NCI-H2227 (cell line): ENCODE results near the gene RPL13.
A peak's percentile ranks its signal among the peaks of the same experiment; 100 is the strongest.

Experiments
- DNase-seq: peaks from one replicate; lab custom pipeline; 2025; ENCODE audit not compliant: unreplicated experiment; lab: John Stamatoyannopoulos, UW

RPL13 gene

DNA sequence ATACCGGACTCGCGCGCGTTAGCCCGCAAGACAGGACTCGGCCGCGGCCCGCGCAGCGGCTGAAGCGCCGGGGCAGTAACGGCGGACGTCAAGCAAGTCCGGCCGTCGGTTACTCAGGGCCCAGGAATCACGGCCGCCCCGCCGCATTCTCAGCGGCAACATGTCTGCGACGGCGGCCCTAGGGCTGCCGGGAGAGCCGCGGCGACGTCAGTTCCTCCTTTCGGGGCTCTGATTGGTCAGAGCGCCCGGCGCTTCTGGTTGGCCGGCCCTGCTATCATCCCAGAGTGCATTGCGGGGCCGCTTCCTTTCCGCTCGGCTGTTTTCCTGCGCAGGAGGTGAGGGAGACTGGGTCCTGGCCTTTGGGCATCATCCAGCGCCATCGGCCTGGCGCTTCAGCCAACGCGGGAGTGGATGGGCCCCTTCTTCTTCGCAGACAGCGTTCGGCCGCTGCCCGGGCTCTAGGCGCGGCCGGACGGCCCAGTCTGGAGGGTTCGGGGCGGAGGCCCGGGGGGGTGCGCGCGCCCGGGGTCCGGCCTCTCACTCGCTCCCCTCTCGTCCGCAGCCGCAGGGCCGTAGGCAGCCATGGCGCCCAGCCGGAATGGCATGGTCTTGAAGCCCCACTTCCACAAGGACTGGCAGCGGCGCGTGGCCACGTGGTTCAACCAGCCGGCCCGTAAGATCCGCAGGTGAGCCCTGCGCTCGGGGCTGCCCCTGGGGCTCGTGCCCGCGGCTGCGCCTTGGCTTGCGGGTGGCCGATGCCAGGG lies at the start of gene RPL13:
RPL13 (plus strand) TSS at position 305 of the 764 bp plus-strand sequence; CDS start at position 583, 278 bp downstream.
- peak; percentile 93 for DNase-seq

DNA sequence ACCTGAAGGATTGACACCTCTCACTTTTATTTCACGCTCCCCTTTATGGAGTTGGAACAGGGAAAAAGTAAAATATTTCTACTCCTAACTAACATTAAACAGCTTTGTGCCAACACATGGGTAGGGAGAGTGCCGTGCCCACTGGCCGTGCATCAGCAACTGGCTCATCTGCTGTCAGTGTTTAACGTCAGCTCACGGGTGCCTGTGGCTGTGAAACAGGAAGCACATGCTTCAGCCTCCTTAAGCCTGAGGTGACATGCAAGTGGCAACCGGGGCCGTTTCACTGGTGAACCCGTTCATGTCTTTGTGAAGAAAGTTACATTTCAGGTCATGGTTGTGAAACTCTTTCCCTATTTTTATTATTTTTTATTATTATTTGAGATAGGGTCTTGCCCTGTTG lies 49.1 kb upstream of the RPL13 start:
- DNase-seq, result no peak

DNA sequence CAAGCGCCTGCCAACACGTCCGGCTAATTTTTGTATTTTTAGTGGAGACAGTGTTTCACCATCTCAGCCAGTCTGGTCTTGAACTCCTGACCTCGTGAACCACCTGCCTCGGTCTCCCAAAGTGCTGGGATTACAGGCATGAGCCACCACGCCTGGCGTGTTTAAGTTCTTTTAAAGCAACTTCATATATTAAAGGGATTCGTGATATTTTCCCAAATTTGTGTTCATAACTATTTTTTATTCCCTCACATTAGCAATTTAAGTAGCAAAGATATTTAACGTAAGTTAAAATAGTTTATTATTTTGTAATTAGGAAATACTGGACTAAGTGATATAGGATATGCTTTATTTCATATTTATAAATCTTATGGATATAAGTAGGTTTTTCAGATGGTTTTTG lies 48.0 kb upstream of the RPL13 start:
- DNase-seq, result no peak

DNA sequence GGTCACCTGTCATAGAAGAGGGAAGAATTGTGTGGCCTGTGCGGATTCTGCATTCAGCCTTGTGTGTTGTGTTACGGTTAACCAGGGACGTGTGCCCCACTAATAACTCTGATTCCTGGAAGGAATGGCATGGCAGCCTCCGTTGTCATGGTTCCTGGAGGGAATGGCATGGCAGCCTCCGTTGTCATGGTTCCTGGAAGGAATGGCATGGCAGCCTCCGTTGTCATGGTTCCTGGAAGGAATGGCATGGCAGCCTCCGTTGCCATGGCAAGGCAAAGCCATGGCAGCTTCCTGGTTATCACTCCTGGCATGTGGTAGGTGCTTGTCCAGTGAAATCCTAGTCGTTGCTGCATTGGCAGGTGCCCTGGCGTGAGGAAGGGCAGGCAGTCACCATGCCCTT lies 43.4 kb upstream of the RPL13 start:
- DNase-seq, result no peak

DNA sequence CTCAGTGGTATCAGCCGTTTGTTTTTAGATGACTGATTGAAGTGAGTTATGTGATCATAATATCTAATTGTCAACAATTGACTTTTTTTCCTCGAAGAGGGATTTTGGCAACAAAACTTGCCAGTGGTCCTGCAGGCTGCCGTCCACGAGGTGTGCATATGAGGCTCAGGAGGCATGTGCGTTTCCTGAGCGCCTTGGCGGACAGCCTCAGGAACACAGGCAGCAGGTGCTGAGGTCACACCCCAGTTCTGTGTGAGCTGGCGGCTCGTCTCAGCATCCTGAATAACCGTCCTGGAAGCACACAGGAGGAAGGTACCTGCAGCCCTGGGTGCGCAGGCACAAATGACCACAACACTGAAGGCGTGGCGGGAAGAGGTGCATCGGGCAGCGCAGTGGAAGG lies 40.6 kb upstream of the RPL13 start:
- DNase-seq, result no peak

DNA sequence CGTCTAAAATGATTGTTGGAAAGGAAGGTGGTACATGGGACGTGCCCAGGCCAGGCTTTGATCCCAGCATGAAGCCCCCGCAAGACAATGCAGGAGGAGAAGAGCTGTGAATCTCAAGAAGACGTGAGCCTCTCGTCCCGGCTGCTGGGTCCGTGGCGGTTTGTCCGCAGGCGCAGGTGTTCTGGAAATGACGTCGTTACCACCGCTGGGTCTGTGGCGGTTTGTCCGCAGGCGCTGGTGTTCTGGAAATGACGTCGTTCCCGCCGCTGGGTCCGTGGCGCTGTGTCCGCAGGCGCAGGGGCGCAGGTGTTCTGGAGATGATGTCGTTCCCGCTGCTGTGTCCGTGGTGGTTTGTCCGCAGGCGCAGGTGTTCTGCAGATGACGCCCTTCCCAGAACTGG lies 38.2 kb upstream of the RPL13 start:
- DNase-seq, result no peak

DNA sequence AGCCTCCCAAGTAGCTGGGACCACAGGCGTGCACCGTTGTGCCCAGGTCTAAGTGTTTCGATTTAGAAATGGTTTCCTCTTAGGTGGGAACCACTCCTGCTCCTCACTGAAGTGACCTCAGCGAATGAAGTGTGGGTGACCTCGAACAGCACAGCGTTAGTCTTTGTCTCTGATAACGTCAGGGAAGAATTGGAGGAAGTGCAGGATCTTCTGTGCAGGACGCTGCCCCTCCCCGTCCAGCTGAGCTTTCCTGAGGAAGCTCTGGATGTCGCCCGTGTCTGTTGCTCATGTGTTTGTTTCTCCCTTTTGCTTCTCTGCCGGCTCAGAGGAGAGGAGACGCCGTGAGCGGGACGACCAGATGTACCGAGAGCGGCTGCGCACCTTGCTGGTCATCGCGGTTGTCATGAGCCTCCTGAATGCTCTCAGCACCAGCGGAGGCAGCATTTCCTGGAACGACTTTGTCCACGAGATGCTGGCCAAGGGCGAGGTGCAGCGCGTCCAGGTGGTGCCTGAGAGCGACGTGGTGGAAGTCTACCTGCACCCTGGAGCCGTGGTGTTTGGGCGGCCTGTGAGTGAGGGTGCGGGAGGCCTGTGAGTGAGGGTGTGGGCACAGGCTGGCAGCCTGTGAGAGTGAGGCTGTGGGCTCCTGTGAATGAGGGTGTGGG lies 36.7 kb upstream of the RPL13 start:
- no peak for DNase-seq

DNA sequence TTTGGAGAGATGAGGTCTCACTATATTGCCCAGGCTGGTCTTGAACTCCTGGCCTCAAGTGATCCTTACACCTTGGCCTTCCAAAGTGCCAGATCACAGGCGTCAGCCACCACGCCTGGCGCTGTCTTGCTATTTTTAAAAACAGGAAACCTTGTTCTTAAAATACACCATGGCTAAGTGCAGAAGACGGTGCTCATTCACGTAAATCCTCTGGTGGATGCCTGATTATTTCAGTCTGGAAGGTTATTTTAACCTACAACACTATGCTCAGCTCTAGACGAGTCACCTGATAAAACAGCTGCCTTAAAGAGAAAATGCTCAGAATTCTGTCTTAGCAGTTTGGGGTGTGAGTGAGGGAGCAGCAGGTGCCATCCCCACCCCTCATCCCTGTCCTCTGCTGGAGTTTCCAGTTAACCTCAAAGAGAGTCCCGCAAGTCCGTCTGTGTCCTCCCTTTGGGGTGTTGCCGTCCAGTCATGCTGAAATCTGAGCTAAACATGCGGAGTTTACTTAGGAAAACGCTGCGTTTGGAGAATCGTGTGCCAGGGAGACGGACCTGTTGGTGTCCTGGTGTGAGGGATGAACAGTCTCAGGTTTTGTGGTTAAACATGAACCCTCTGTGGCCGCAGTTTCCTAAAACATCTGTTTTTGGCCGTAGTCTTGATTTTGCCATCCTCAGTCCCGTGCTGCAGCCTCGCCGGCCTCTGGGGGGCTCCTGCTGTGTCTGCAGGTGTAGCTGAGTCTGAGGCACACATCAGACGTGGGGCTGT lies 35.2 kb upstream of the RPL13 start:
- no peak for DNase-seq

DNA sequence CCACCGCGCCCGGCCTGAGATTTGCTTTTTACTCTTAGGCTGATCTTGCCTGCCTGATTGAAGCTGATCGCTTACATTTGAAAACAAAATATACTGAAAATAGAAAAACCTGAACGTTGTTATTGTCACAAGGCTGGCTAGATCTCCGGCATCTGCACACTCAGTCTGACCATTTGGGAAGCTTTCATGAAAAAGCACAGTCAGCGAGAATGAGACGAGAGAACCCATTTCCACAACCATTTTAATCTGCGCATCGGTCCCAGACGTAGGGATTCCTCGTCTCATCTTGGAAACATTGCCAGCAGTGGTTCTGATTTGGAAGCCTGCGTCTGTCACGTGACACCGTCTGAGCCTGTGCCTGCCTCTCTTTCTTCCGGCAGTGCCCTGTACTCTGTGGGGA lies 31.4 kb upstream of the RPL13 start:
- DNase-seq, result no peak

DNA sequence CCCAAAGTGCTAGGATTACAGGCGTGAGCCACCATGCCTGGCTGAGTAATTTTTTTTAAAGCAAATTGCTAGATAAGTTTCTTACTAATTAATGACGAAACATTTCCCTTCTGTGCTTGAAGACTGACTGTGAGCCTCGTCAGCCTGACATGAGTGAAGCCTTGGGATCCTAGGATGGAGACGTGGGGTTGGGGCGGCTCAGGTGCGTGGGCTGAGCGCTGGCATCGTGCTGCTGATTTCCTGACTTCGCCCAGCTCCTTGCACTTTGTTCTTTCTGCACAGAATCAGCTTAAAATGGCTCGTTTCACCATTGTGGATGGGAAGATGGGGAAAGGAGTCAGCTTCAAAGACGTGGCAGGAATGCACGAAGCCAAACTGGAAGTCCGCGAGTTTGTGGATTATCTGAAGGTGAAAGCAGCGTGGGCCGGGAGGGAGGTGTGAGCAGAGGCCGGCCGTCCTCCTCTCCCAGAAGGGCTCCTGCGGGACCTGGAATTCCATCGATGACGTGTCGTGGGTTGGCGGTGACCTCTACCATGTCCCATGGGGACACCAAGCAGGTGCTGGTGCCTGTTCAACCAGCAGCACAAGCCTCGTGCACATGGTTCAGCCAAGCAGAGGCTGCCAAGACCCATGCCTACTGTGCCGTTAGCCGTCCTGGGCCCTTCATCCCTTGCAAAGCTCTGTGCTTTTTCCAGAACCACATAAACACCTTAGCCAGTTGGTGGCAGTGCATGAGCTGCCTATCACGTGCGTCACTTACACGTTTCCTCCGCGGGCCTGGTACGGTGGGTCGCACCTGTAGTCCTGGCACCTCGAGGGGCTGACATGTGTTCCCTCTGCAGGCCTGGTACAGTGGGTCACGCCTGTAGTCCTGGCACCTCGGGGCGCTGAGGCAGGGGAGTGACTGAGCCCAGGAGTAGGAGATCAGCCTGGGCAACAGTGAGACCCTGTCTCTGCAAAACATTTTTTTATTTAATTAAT lies 29.8 kb upstream of the RPL13 start:
- DNase-seq, result no peak

DNA sequence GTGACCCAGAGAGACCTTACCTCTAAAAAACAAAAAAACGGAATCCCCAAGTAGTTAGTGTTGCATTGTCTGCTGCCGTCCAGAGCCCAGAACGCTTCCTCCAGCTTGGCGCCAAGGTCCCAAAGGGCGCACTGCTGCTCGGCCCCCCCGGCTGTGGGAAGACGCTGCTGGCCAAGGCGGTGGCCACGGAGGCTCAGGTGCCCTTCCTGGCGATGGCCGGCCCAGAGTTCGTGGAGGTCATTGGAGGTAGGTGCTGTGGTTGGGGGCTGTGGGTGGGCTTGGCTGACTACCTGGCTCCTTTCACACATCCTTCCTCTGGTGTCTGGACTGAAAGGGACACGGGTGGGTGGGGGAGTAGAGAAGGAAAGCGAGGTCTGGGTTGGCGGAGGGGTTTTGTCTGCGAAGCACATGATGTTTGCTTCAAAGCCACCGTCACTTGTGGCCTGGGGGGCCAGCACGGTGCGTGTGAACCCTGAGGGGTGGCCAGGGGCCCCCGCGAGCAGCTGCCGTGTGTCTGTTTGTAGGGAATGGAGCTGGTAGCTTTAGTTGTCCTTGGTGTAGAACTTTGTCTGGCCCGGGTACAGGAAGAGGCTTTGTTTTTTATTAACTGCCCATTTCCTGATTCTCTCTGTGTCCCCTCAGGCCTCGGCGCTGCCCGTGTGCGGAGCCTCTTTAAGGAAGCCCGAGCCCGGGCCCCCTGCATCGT lies 28.5 kb upstream of the RPL13 start:
- no peak for DNase-seq

DNA sequence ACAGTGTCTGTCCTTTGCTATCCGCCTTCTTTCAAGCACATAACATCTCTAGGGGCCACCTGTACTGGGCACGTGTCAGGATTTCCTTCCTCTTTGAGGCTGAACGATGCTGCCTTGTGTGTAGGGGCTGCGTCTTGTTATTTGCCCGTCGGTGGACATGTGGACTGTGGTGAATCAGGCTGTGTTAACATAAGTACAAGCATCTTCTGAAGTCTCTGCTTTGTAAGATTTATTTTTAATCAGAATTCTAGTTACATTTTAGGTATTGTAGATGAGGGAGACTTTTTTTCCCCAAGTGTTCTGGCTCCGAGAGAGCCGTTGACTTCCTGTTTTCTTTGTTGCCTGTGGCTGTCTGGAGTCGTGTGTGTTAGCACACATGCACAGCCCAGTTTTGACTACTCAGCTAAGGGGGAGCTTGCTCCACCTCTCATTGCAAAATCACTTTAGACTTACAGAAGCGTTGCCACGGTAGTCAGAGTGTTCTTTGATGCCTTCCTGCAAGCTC lies 26.2 kb upstream of the RPL13 start:
- no peak for DNase-seq

DNA sequence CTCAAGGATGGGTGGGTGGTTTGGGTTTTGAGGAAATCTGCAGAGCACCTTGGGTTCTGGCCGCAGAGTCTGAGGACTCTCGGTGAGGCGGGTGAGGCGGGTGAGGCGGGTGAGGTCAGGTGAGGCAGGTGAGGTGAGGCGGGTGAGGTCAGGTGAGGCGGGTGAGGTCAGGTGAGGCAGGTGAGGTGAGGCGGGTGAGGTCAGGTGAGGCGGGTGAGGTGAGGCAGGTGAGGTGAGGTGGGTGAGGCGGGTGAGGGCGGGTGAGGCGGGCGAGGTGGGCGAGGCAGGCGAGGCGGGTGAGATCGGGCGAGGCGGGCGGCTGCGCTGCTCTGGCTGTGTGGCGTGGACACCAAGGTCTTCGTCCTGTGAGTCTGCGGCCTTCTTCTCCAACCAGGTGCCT lies 24.1 kb upstream of the RPL13 start:
- no peak for DNase-seq

DNA sequence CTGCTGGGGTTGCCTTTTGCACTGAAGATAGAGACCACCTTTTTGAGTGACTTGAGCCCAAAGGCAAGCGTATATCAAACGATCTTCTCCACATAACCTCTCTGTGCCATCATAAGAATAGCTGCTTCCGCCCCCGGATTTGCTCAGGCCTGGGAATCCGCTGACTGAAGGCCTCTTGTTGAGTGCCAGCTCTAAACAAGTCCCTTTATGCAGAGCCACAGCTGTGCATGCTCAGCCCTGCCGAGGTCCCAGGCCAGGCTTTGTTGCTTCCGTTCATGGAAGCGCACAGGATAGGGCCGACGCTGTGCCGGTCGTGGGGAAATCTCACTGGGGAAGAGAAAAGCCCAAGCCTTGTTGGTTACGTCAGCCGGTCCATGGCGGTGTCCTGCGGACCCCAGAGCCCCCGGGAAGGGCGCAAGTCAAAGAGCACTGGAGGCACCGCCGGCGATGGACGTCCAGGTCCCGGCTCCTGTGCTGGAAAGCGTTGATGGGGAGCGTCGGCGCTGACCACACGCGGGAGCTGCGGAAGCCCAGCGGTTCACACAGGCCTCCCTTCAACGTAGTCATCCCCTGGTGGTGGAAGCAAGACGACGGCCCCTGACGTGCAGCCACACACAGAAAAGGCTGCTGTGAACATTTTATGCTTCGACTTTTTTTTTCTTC lies 23.5 kb upstream of the RPL13 start:
- DNase-seq, result no peak

DNA sequence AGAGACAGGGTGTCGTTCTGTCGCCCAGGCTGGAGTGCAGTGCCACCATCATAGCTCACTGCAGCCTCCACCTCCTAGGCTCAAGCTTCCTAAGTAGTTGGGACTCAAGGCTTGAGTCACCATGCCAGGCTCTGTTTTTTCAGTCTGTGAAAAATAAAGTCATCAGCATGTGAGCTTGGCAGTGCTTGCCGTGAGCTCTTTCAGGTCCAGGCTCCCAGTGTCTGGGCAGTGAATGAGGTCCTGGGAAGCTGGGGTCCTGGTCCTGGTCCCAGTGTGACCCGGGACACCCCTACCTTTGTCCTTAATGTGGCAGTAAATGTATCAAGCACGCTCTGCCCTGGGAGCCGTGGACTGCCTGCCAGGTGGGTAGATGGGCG lies 22.9 kb upstream of the RPL13 start:
- no peak for DNase-seq

DNA sequence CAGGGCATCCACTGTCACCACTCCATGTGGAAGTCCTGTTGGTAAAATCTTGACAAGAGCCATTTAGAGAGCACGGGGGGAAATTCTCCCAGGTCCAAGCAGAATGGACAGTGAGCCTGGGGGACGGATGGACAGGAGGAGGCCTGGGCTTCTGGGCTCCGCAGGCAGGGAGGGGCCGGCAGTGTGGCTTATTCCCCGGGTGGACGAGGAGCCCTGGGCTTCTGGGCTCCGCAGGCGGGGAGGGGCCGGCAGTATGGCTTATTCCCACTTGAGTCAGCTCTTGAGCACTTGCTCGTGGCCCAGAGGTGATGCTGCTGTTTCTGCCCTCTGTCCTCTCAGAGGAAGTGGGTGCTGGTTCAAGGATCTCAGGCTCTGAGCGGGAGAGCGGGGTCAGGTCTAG lies 22.2 kb upstream of the RPL13 start:
- no peak for DNase-seq

DNA sequence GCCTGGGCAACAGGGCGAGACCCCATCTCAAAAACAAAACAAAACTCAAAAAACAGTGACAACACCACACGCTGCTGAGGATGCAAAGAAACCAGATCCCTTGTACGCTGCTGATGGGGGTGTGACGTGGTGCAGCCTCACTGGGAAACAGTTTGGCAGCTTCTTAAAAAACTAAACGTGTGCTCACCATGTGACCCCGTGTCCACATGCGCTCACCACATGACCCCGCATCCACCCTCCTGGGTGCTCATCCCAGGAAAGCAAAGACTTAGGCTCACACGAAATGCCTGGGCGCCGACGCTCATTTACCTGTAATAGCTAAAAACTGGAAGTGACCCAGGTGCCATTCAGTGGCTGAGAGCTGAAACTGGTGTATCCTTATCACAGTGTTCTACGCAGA lies 19.9 kb upstream of the RPL13 start:
- DNase-seq, result no peak

DNA sequence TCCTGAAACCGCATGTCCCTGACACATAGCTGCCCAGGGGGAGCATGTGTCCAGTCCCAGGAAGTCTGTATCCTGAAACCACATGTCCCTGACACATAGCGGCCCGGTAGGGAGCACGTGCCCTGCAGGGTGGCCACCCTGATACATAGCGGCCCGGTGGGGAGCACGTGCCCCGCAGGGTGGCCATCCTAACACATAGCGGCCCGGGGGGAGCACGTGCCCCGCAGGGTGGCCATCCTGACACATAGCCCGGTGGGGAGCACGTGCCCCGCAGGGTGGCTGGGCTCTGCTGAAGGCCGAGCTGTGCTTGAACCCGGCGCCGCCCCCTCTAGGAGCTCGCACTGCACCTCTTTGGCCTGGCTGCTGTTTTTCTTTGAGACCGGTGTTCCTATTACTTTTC lies 18.7 kb upstream of the RPL13 start:
- no peak for DNase-seq

DNA sequence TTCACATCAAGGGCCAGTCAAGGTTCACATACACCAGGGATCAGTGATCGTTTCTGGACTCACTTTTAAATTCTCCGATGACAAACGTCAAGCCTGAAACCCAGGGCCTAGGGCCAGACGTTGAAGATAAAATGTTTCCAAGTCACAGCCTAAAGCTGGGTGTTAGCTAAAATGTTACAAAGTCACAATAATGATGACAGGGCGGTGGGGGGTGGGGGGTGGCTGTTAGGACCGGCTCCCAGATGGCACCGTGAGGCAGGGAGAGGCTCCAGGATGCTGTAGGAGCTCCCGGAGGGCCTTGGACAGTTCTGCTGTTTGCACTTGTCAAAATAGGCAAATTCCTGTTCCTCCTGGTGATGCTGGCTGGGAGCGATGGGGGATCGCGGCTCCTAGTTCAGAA lies 16.4 kb upstream of the RPL13 start:
- DNase-seq, result no peak

DNA sequence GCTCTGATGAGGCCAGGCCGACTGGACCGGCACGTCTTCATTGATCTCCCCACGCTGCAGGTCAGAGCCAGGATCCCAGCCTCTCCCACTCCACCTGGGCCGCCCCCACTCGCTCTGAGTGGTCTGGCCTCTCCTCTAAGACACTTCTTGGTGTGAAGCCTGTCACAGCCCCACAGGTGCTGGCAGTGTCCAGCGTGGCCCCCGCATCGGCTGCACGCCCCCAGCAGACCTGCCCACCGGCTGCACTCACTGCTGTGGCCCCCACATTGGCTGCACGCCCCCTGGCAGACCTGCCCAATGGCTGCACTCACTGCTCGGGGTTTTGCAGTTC lies 15.8 kb upstream of the RPL13 start:
- no peak for DNase-seq
